Chondrocyte (in vitro differentiated cells): ENCODE results near the gene ATF6. TPM values are rescaled to one million over a fixed set of nuclear protein-coding genes. Genes with fewer than 3 reads are reported as not detected.
A peak's percentile ranks its signal among the peaks of the same experiment; 100 is the strongest.

Source experiments
- DNase-seq: peaks from one replicate; pipeline ENCODE4 v3.0.0; 2021; ENCODE audit warnings: mixed read lengths, low spot score
- H3K27ac Mint-ChIP-seq: one replicate; pipeline ENCODE4 v1.8.0; 2021; ENCODE audit warnings: mild to moderate bottlenecking, moderate library complexity, mixed read lengths; ENCODE audit not compliant: unreplicated experiment
- H3K27me3 Mint-ChIP-seq: 2 replicates; pipeline ENCODE4 v1.8.0; 2021; ENCODE audit warnings: low read depth, mixed read lengths
- H3K36me3 Mint-ChIP-seq: 2 replicates; pipeline ENCODE4 v1.8.0; 2021; ENCODE audit warnings: low read depth, mixed read lengths
- H3K4me1 Mint-ChIP-seq: 2 replicates; pipeline ENCODE4 v1.8.0; 2021; ENCODE audit warnings: low read depth, mild to moderate bottlenecking, mixed read lengths
- H3K4me3 Mint-ChIP-seq: one replicate; pipeline ENCODE4 v1.8.0; 2021; ENCODE audit warnings: mild to moderate bottlenecking, moderate library complexity, mixed read lengths; ENCODE audit not compliant: unreplicated experiment
- H3K9me3 Mint-ChIP-seq: 2 replicates; pipeline ENCODE4 v1.8.0; 2021; ENCODE audit warnings: low read depth, mixed read lengths
- CTCF ChIP-seq: fragments of 200-600 bp; sonication (generic); IDR thresholded peaks from 2 replicates; pipeline ENCODE4 v1.5.0; 2021; ENCODE audit warnings: antibody characterized with exemption, mild to moderate bottlenecking, moderate library complexity
- long read RNA-seq: library from polyadenylated mRNA; stranded (forward); transcript quantifications from one replicate; pipeline ENCODE4 v2.0.0, GENCODE V29; 2021
- total RNA-seq: library from RNA; stranded (reverse); gene quantifications from 3 replicates; pipeline ENCODE4 v1.2.1, GENCODE V29; 2021

ATF6 gene
- total RNA-seq, result 27.6 to 29.1 TPM (median 28.0 TPM) in 3 replicates
- long read RNA-seq, full-length matches to known transcripts, result 63 of 87 reads
- long read RNA-seq, partial matches to known transcripts, result 4 of 87 reads
- long read RNA-seq, other reads (novel, unspliced or antisense), result 20 of 87 reads

- peak within 1 kb of the TSS; percentile 91 for H3K4me3 Mint-ChIP-seq
- no peak for TF ChIP-seq CTCF
- no peaks in the 10 kb centered on the region for H3K36me3 Mint-ChIP-seq
- no peaks in the 10 kb centered on the region for H3K9me3 Mint-ChIP-seq
- peaks cover 32% of the 10 kb centered on the region for H3K4me1 Mint-ChIP-seq
- no peak for DNase-seq
- H3K27ac Mint-ChIP-seq, result peak within 1 kb of the TSS; percentile 95
- no peaks in the 10 kb centered on the region for H3K27me3 Mint-ChIP-seq
These were observed at the start of gene ATF6 for GRCh38 chr1:161766102-161766981. TSS of gene ATF6 (plus strand) at chr1:161766320. CDS start at chr1:161766361, 41 bp downstream.

GRCh38 chr1:161718559-161719324 is 47.4 kb upstream of the ATF6 start:
- TF ChIP-seq CTCF, result no peak
- peaks cover 5% of the 10 kb centered on the region for H3K4me1 Mint-ChIP-seq
- H3K9me3 Mint-ChIP-seq, result no peaks in the 10 kb centered on the region
- peaks cover 23% of the 10 kb centered on the region for H3K27me3 Mint-ChIP-seq
- H3K36me3 Mint-ChIP-seq, result no peaks in the 10 kb centered on the region
- no peak overlapping the region for H3K4me3 Mint-ChIP-seq
- H3K27ac Mint-ChIP-seq, result no peak overlapping the region
- DNase-seq, result no peak

- no peak for DNase-seq
- no peak for TF ChIP-seq CTCF
- Mint-ChIP-seq H3K36me3 (no peaks in the 10 kb centered on the region), H3K4me1 (peaks cover 5% of the 10 kb centered on the region), H3K27ac (no peak overlapping the region), H3K4me3 (no peak overlapping the region), H3K9me3 (no peaks in the 10 kb centered on the region), H3K27me3 (peaks cover 23% of the 10 kb centered on the region)
These were observed 46.9 kb upstream of the ATF6 start for GRCh38 chr1:161719325-161719611.

- H3K9me3 Mint-ChIP-seq, result no peaks in the 10 kb centered on the region
- no peak overlapping the region for H3K27ac Mint-ChIP-seq
- peaks cover 14% of the 10 kb centered on the region for H3K27me3 Mint-ChIP-seq
- H3K4me1 Mint-ChIP-seq, result peaks cover 5% of the 10 kb centered on the region
- H3K4me3 Mint-ChIP-seq, result no peak overlapping the region
- TF ChIP-seq CTCF, result no peak
- no peak for DNase-seq
- H3K36me3 Mint-ChIP-seq, result no peaks in the 10 kb centered on the region
These were observed 45.7 kb upstream of the ATF6 start for GRCh38 chr1:161720422-161720821.

GRCh38 chr1:161720956-161721737 is 45.0 kb upstream of the ATF6 start, which contains the start of gene FCRLB:
TSS of gene FCRLB (plus strand) at chr1:161721544. CDS start at chr1:161722673, 1,129 bp downstream.
- Mint-ChIP-seq H3K36me3 (no peaks in the 10 kb centered on the region), H3K9me3 (no peaks in the 10 kb centered on the region), H3K27ac (peak within 1 kb of the TSS; percentile 6), H3K4me3 (no peak within 1 kb of the TSS), H3K4me1 (peaks cover 12% of the 10 kb centered on the region), H3K27me3 (peaks cover 11% of the 10 kb centered on the region)
- no peak for TF ChIP-seq CTCF
- no peak for DNase-seq
